Measurements from ENCODE around the gene SRD5A3.

GRCh38 chr4:55399581-55399980 is 53.5 kb downstream of the SRD5A3 start:
- no peak for TF ChIP-seq POLR2A (conservative IDR thresholded peaks at IDR 0.05)
- no peak for TF ChIP-seq CREB1 (IDR thresholded peaks at IDR 0.05)
- no peak for TF ChIP-seq CREB1 (CRISPR knock-in tag; IDR thresholded peaks at IDR 0.05)
- TF ChIP-seq POLR2AphosphoS5 (IDR thresholded peaks at IDR 0.05; ENCODE audit: control insufficient read depth, insufficient read depth, low read depth, low read length) = no peak
- no peak for TF ChIP-seq SP2 (IDR thresholded peaks at IDR 0.05; ENCODE audit: extremely low read depth, low read depth, low read length, poor library complexity, severe bottlenecking)
- no peak for TF ChIP-seq TAF1 (IDR thresholded peaks at IDR 0.05; ENCODE audit: control insufficient read depth, extremely low read depth, insufficient read depth, low read length, severe bottlenecking)
- TF ChIP-seq RFX5 (IDR thresholded peaks at IDR 0.05; ENCODE audit: low read depth, low read length) = no peak
- no peak for TF ChIP-seq CTCF (IDR thresholded peaks at IDR 0.05 in 2 of 3, conservative IDR thresholded peaks at IDR 0.05 in 1 of 3; ENCODE audit: insufficient read depth in 2 of 3, low read depth in 1 of 3, low read length in 3 of 3)
